Heart left ventricle (tissue), 13 donors: ENCODE measurements around the gene FAHD1.

Experiments used
- CTCF ChIP-seq, 12 donors: fragments of 200-600 bp; sonication (generic) in 4 of 12; IDR thresholded peaks; one replicate each; pipeline versions ENCODE4 v1.5.0 to v1.8.0; 2018 to 2022; ENCODE audit warnings: antibody characterized with exemption in 12 of 12, mild to moderate bottlenecking in 5 of 12
- POLR2A ChIP-seq, 2 donors: fragments of 450-650 bp; IDR thresholded peaks; one replicate each; pipeline ENCODE4 v1.6.1; 2017; ENCODE audit warnings: antibody characterized with exemption in 2 of 2, mild to moderate bottlenecking in 2 of 2, moderate library complexity in 2 of 2
- donor health status: ischemic (EF 13 %, LVEDD 7.1; RV severe dilation, severe dysfunction).
- donor health status: DM: no; HTN: yes; CAD: no.
- donor health status: DM: no; HTN: no; CAD: no.
- donor health status: ischemic (EF 25% LVEDD 6.9; RV normal size, moderate dysfunction).
- donor health status: ischemic (EF 25% LVEDD 5.7; RV mildly dilated, moderate dysfunction).
- donor health status: ischemic (EF 35%, LVEDD 5.7; RV mildly dilated, moderate dysfunction).
- donor health status: nonischemic (EF 11% LVEDD 7.7; RV severe dilation, severe dysfunction).
- donor health status: DM: yes; HTN: yes; CAD: no.
- donor health status: PGD.
- donor health status: ischemic (EF 29% LVEDD 5.4; RV normal size, mild dysfunction).
- donor health status: nonischemic (EF 23%, LVEDD 6.1; RV moderate dilation, normal function).

DNA sequence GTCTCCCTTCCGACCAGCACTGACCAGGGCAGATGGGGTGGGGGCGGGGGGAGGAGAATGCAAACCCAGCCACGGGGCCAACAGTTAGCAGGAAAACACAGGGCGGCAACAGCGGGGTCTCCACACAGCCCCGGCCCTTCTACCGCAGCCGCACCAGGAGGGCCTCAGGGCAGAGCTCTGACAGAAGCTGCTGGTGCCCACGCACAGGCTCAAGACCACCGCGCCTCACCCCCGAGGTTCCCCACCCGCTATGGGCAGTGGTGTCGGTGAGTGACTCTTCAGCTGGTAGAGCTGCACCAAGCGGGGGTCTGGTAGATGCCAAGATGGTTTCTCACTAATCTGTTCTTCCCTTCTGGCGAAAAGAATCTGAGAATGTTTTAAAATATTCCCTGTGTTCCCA, 16.5 kb upstream of the FAHD1 start:
- TF ChIP-seq CTCF (IDR thresholded peaks at IDR 0.05) (no peak), POLR2A (IDR thresholded peaks at IDR 0.05) (no peak)
